Measurements from ENCODE around the gene CAND1.

GRCh38 chr12:67251012-67251411 lies 18.1 kb upstream of the CAND1 start:
- TF ChIP-seq SIRT6 (IDR thresholded peaks at IDR 0.05; ENCODE audit: low read depth, low read length) (no peak), NR1H2 (CRISPR knock-in tag; IDR thresholded peaks at IDR 0.05) (no peak), ZNF740 (CRISPR knock-in tag; IDR thresholded peaks at IDR 0.05) (no peak), ZNF740 (tag; IDR thresholded peaks at IDR 0.05) (no peak), ZNF639 (CRISPR knock-in tag; conservative IDR thresholded peaks at IDR 0.05 in 1 of 2, IDR thresholded peaks at IDR 0.05 in 1 of 2) (no peak), ID3 (CRISPR knock-in tag; IDR thresholded peaks at IDR 0.05) (no peak), ID3 (tag; IDR thresholded peaks at IDR 0.05) (no peak), PHF21A (IDR thresholded peaks at IDR 0.05; ENCODE audit: borderline replicate concordance, low read depth) (no peak), CEBPB (tag; IDR thresholded peaks at IDR 0.05) (no peak), ZNF318 (IDR thresholded peaks at IDR 0.05; ENCODE audit: borderline replicate concordance in 1 of 2, low read depth in 1 of 2) (no peak), FOSL1 (tag; conservative IDR thresholded peaks at IDR 0.05) (no peak), STAT5B (CRISPR knock-in tag; IDR thresholded peaks at IDR 0.05) (no peak)

Data from K562 (cell line).